AG04449 (cell line): ENCODE data around the gene UNC79.

Experiments
- CTCF ChIA-PET: fragments of 350-600 bp; formaldehyde crosslinking; extraction: SDS; loops from one replicate; lab custom pipeline; 2021; ENCODE audit warnings: antibody characterized with exemption; lab: Yijun Ruan, JAX
- POLR2A ChIA-PET: fragments of 400-600, 350-600 bp; formaldehyde crosslinking; extraction: SDS; loops from one replicate; lab custom pipeline; 2020; ENCODE audit warnings: antibody characterized with exemption, inconsistent platforms; lab: Yijun Ruan, JAX
- DNase-seq: peaks from one replicate; pipeline ENCODE4 v3.0.0-alpha.2; 2010; ENCODE audit warnings: low read depth, low spot score
- H3K4me3 ChIP-seq: 2 replicates; pipeline ENCODE4 v1.5.1; 2011; ENCODE audit warnings: low read depth, mild to moderate bottlenecking, control low read depth, low read length
- TF ChIP-seq, protein P1 (sequence below): IDR thresholded peaks from one replicate; pipeline ENCODE4 v1.5.1; 2011; ENCODE audit warnings: mild to moderate bottlenecking, moderate library complexity, low read length, control low read depth, inconsistent platforms; ENCODE audit not compliant: insufficient read depth; ENCODE audit errors: missing control alignments

Gene UNC79

DNA sequence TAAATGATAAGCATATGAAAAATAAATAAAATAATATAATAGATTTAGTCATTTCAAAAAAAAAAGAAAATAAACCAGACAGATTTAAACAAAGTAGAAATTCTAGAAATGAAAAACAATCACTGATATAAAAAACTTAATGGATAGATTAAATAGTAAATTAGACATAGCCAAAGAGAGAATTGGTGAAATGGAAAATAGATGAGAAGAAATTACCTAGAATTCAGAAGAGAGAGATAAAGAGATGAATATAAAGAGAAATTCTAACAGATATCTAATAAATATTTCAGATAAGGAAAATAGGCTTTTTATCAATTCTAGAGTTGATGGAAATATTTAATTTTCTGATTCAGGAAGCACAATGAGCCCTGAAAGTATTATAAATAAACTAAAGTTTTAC lies 234.4 kb downstream of the UNC79 start:
- CTCF ChIA-PET: no interaction called here
- POLR2A ChIA-PET: no interaction called here
- TF ChIP-seq, protein P1, sequence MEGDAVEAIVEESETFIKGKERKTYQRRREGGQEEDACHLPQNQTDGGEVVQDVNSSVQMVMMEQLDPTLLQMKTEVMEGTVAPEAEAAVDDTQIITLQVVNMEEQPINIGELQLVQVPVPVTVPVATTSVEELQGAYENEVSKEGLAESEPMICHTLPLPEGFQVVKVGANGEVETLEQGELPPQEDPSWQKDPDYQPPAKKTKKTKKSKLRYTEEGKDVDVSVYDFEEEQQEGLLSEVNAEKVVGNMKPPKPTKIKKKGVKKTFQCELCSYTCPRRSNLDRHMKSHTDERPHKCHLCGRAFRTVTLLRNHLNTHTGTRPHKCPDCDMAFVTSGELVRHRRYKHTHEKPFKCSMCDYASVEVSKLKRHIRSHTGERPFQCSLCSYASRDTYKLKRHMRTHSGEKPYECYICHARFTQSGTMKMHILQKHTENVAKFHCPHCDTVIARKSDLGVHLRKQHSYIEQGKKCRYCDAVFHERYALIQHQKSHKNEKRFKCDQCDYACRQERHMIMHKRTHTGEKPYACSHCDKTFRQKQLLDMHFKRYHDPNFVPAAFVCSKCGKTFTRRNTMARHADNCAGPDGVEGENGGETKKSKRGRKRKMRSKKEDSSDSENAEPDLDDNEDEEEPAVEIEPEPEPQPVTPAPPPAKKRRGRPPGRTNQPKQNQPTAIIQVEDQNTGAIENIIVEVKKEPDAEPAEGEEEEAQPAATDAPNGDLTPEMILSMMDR: no peak

GRCh38 chr14:93669632-93670031 lies 238.9 kb downstream of the UNC79 start:
- no peak overlapping the region for H3K4me3 ChIP-seq
- CTCF ChIA-PET: no interaction called here
- TF ChIP-seq, protein P1: no peak
- POLR2A ChIA-PET: no interaction called here
- no peak for DNase-seq

More for the DNA sequence above, 234.4 kb downstream of the UNC79 start:
- H3K4me3 ChIP-seq: no peak overlapping the region
- no peak for DNase-seq

DNA sequence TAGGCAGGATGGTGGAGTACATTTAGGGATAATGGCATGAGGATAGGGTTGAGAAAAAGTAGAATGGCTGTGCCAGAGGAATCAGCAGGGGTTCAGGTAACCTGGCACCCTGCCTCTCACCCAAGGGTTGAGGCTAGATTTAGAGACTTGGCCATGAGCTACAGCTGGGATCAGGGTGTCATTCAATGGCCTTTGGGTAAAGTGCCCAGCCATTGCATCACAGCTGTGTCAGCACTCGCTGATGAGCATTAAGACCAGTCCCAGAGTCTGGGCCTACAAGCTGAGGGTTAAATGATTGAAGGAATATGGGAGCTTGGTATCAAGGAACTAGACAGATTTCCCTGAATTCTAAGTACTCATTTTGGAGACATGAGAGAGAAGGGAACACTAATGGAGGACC lies 243.6 kb downstream of the UNC79 start:
- H3K4me3 ChIP-seq: no peak overlapping the region
- ChIA-PET CTCF (no interaction called here), POLR2A (no interaction called here)
- TF ChIP-seq, protein P1: no peak
- no peak for DNase-seq

DNA sequence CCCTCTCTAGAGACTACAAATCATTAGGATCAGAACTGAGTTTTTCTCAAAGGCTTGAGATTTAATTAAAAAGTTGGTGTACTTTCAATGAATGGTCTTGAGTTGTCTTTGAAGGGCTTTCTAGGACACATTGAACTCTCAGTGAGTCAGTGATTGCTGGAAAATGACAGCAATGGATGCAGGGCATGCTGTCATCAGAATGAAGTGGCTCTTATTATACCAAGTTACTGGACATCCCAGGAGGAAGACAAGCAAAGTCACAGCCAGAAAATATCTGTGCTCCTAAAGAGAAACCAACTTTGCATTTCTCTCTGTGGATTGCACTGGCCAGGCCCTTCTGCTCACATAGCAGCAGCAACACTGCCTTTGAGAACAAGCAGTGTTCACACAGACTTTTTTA lies 244.9 kb downstream of the UNC79 start:
- ChIA-PET POLR2A (no interaction called here), CTCF (no interaction called here)
- TF ChIP-seq, protein P1: no peak
- H3K4me3 ChIP-seq: no peak overlapping the region
- DNase-seq: no peak

DNA sequence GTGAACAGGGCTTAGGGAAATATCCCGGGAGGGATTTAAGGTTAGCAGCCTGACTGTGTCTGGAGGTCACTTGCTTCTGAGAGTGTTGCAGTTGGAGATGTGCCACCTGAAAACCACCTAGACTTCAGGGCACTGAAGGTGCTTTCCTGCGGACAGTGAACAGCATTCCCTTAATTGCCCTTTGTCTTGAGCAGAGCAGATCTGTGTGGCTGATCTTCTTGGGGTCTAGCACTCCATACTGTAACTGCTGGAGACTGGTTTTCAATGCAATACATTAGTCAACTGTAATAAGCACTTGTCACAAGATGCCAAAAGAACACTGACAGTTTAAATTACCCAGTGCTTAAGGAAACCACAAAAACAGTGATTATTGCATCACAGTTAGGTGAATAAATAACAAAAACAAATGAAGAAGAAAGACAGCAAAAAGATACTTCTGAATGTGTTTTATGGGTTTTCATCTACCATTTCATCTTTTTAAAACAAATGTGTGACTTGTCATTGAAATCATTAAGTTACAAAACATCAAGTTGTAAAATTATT lies 245.7 kb downstream of the UNC79 start:
- no peak overlapping the region for H3K4me3 ChIP-seq
- TF ChIP-seq, protein P1: no peak
- CTCF ChIA-PET: no interaction called here
- POLR2A ChIA-PET: no interaction called here
- DNase-seq: no peak

GRCh38 chr14:93682459-93682858 lies 251.7 kb downstream of the UNC79 start:
- DNase-seq: no peak
- ChIA-PET CTCF (no interaction called here), POLR2A (no interaction called here)
- TF ChIP-seq, protein P1: no peak
- H3K4me3 ChIP-seq: no peak overlapping the region
